ENCODE results near the gene TAF15.

DNA sequence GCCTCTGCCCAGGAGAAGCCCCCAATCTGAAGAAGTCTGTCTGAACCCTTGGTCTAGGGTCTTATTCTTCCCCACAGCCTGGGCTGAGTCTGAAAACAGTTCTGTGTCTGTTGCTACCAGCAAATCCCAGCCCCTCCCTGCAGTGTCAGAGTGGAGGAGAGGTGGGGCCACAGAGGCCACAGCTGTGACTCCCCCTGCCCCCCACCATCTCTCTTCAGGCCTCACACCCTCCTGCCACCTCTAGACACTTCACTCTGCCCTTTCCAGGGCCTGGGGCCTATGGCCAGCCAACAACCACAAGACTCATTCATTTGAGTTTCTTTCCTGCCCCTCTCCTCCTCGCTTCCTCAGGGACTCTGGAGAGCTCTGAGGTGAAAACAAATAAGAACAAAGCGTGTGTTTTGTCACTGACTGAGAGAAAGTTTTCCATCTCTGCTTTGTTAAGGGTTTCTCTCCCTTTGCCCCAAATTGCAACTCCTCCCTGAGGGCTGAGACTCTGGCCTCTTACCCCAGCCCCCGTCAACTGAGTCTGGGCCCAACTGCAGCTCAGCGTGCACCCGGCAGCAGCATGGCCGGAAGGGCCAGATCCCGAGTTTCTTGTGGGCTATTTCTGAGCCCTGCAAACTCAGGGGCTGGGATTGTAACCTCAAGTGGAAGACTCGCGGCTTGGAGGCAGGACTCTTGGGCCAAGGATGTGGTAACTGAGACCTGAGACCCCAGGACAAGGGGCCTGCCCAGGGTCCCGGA lies 35.4 kb upstream of the TAF15 start:
- TF ChIP-seq, protein P1, sequence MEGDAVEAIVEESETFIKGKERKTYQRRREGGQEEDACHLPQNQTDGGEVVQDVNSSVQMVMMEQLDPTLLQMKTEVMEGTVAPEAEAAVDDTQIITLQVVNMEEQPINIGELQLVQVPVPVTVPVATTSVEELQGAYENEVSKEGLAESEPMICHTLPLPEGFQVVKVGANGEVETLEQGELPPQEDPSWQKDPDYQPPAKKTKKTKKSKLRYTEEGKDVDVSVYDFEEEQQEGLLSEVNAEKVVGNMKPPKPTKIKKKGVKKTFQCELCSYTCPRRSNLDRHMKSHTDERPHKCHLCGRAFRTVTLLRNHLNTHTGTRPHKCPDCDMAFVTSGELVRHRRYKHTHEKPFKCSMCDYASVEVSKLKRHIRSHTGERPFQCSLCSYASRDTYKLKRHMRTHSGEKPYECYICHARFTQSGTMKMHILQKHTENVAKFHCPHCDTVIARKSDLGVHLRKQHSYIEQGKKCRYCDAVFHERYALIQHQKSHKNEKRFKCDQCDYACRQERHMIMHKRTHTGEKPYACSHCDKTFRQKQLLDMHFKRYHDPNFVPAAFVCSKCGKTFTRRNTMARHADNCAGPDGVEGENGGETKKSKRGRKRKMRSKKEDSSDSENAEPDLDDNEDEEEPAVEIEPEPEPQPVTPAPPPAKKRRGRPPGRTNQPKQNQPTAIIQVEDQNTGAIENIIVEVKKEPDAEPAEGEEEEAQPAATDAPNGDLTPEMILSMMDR (IDR thresholded peaks at IDR 0.05): no peak
- TF ChIP-seq POLR2A (IDR thresholded peaks at IDR 0.05): no peak
- no peak for TF ChIP-seq EP300 (IDR thresholded peaks at IDR 0.05)

Data from sigmoid colon (tissue), 4 donors.